ENCODE data around the gene LMO7. TPM values are rescaled to one million over a fixed set of nuclear protein-coding genes. Genes with fewer than 3 reads are reported as not detected.

LMO7 gene
- total and polyA plus RNA-seq, 2 of the 8 experiments (the other 6 are each of a cell fraction or from before 2014, with no cell fraction given) = 8.1 to 28.3 TPM

GRCh38 chr13:75621147-75621546 lies 15.0 kb upstream of the LMO7 start:
- Histone ChIP-seq H3K23me2 (ENCODE audit: low read depth, low read length) (no peaks in the 10 kb centered on the region), H3K18ac (ENCODE audit: extremely low read depth, low read length) (no peak overlapping the region), H3K4ac (replicated peaks; ENCODE audit: insufficient read length, low read depth, low read length) (no peak overlapping the region), H2BK12ac (ENCODE audit: low read depth, low read length) (no peak overlapping the region), H2BK20ac (ENCODE audit: low read length) (no peak overlapping the region), H3K4me3 (ENCODE audit: extremely low read depth in 1 of 4, insufficient read depth in 2 of 4, low read depth in 3 of 4, low read length in 4 of 4) (no peak overlapping the region), H2BK5ac (ENCODE audit: low read depth, low read length) (no peak overlapping the region), H3K27me3 (replicated peaks in 1 of 4; ENCODE audit: control insufficient read depth in 3 of 4, extremely low read depth in 1 of 4, insufficient read depth in 3 of 4, low read length in 3 of 4) (no peaks in the 10 kb centered on the region), H3K14ac (ENCODE audit: insufficient read length) (no peak overlapping the region), H4K5ac (ENCODE audit: insufficient read length, low read depth, low read length) (no peak overlapping the region), H3K27ac (ENCODE audit: low read depth, low read length) (no peak overlapping the region), H3K4me1 (replicated peaks in 1 of 4; ENCODE audit: control insufficient read depth in 3 of 4, insufficient read depth in 4 of 4, low read length in 3 of 4) (no peaks in the 10 kb centered on the region), H3K9me3 (ENCODE audit: insufficient read depth in 2 of 2, low read depth in 1 of 2, low read length in 1 of 2) (no peaks in the 10 kb centered on the region), H4K8ac (ENCODE audit: extremely low read depth, insufficient read depth, low read length) (no peak overlapping the region), H3K23ac (ENCODE audit: insufficient read length) (no peak overlapping the region), H3K9ac (replicated peaks in 1 of 4; ENCODE audit: extremely low read depth in 1 of 4, low read depth in 3 of 4, low read length in 3 of 4) (no peak overlapping the region), H3K36me3 (ENCODE audit: control insufficient read depth in 2 of 4, insufficient read depth in 4 of 4, low read length in 3 of 4) (no peaks in the 10 kb centered on the region), H4K20me1 (replicated peaks in 1 of 2; ENCODE audit: control insufficient read depth in 1 of 2, insufficient read depth in 2 of 2, low read length in 2 of 2) (no peaks in the 10 kb centered on the region), H2BK15ac (ENCODE audit: low read length) (no peak overlapping the region), H3K79me2 (ENCODE audit: control insufficient read depth in 1 of 2, insufficient read depth in 2 of 2, low read length in 2 of 2) (no peaks in the 10 kb centered on the region), H2AK5ac (ENCODE audit: low read depth, low read length) (no peak overlapping the region), H3K4me2 (ENCODE audit: insufficient read depth in 1 of 2, low read depth in 2 of 2, low read length in 2 of 2) (no peak overlapping the region), H3K79me1 (ENCODE audit: low read depth, low read length) (no peaks in the 10 kb centered on the region), H4K91ac (replicated peaks; ENCODE audit: insufficient read length, low read length) (no peak overlapping the region), H3K56ac (replicated peaks; ENCODE audit: insufficient read length, low read depth, low read length) (no peak overlapping the region), H2AFZ (ENCODE audit: low read length) (no peak overlapping the region), H2BK120ac (replicated peaks; ENCODE audit: low read depth, low read length) (no peak overlapping the region)
- ChIA-PET CTCF (ENCODE audit: partially characterized antibody) (no interaction called here), POLR2A (ENCODE audit: partially characterized antibody) (no interaction called here)
- FAIRE-seq (no peak), DNase-seq (ENCODE audit: low read depth in 1 of 2, low spot score in 2 of 2) (no peak)
- WGBS, 2 experiments (ENCODE audit: extremely low coverage in 1 of 2, insufficient coverage in 1 of 2, insufficient read length in 1 of 2, insufficient replicate concordance in 2 of 2, low coverage in 1 of 2, low lambda C conversion rate in 2 of 2, missing lambda C conversion rate in 1 of 2) = 88% methylated on average over 2 of the region's 2 CpGs; no CpG with 5 or more reads in 1 of the 2 experiments
- TF ChIP-seq KDM4A (IDR thresholded peaks at IDR 0.05; ENCODE audit: low read depth, low read length, severe bottlenecking) (no peak), PHF8 (conservative IDR thresholded peaks at IDR 0.05; ENCODE audit: low read depth, low read length) (no peak), TBP (IDR thresholded peaks at IDR 0.05; ENCODE audit: low read depth, low read length) (no peak), ATF2 (IDR thresholded peaks at IDR 0.05; ENCODE audit: low read length) (no peak), JUN (IDR thresholded peaks at IDR 0.05; ENCODE audit: low read depth, low read length) (no peak), SUZ12 (IDR thresholded peaks at IDR 0.05; ENCODE audit: low read length) (no peak), USF2 (IDR thresholded peaks at IDR 0.05; ENCODE audit: low read length) (no peak), TEAD4 (IDR thresholded peaks at IDR 0.05; ENCODE audit: low read depth, low read length) (no peak), BRCA1 (IDR thresholded peaks at IDR 0.05; ENCODE audit: low read depth, low read length) (no peak), KDM1A (IDR thresholded peaks at IDR 0.05; ENCODE audit: borderline replicate concordance, low read length) (no peak), HDAC6 (IDR thresholded peaks at IDR 0.05; ENCODE audit: low read depth, low read length) (no peak), SP1 (IDR thresholded peaks at IDR 0.05; ENCODE audit: low read depth, low read length) (no peak), SIX5 (IDR thresholded peaks at IDR 0.05; ENCODE audit: low read depth, low read length) (no peak)
